ENCODE data around the gene ENTPD2. TPM values are rescaled to one million over a fixed set of nuclear protein-coding genes. Genes with fewer than 3 reads are reported as not detected.

The ENTPD2 gene
- total and polyA plus RNA-seq, 2 donors (not counting 1 experiment from before 2014, with no cell fraction given): under 0.01 TPM; not detected in 1

- Histone ChIP-seq H3K27me3 (ENCODE audit: control insufficient read depth, insufficient read depth, low read length) (no peaks in the 10 kb centered on the region), H3K9ac (ENCODE audit: insufficient read depth, low read length) (no peak overlapping the region), H4K20me1 (ENCODE audit: control insufficient read depth, extremely low read depth, insufficient read depth, low read length) (no peaks in the 10 kb centered on the region), H3K36me3 (ENCODE audit: control insufficient read depth, insufficient read depth, low read length) (peaks cover 7% of the 10 kb centered on the region), H3K4me3 (replicated peaks in 1 of 4; ENCODE audit: control extremely low read depth in 1 of 4, insufficient read depth in 1 of 4, low read depth in 3 of 4, low read length in 4 of 4) (no peak overlapping the region), H2AFZ (ENCODE audit: low read length) (no peak overlapping the region), H3K79me2 (ENCODE audit: control insufficient read depth, insufficient read depth, low read length) (peaks cover 11% of the 10 kb centered on the region), H3K4me1 (ENCODE audit: control insufficient read depth, extremely low read depth, insufficient read depth, low read length) (peaks cover 18% of the 10 kb centered on the region), H3K4me2 (ENCODE audit: extremely low read depth, insufficient read depth, low read length) (no peak overlapping the region), H3K27ac (ENCODE audit: insufficient read depth, low read length) (no peak overlapping the region), H3K9me3 (ENCODE audit: control insufficient read depth, insufficient read depth, low read depth, low read length) (no peaks in the 10 kb centered on the region)
- DNase-seq (ENCODE audit: low read depth in 2 of 2): no peak
- TF ChIP-seq CTCF (conservative IDR thresholded peaks at IDR 0.05 in 1 of 2, IDR thresholded peaks at IDR 0.05 in 1 of 2; ENCODE audit: low read depth in 1 of 2, low read length in 2 of 2) (no peak), EZH2 (IDR thresholded peaks at IDR 0.05; ENCODE audit: low read length, missing control alignments) (no peak)
These were observed 20.1 kb upstream of the ENTPD2 start for GRCh38 chr9:137073992-137074399.

GRCh38 chr9:137071282-137071681, 17.4 kb upstream of the ENTPD2 start:
- Histone ChIP-seq H3K27me3 (ENCODE audit: control insufficient read depth, insufficient read depth, low read length) (no peaks in the 10 kb centered on the region), H3K4me1 (ENCODE audit: control insufficient read depth, extremely low read depth, insufficient read depth, low read length) (peaks cover 10% of the 10 kb centered on the region), H3K79me2 (ENCODE audit: control insufficient read depth, insufficient read depth, low read length) (no peaks in the 10 kb centered on the region), H3K36me3 (ENCODE audit: control insufficient read depth, insufficient read depth, low read length) (no peaks in the 10 kb centered on the region), H4K20me1 (ENCODE audit: control insufficient read depth, extremely low read depth, insufficient read depth, low read length) (no peaks in the 10 kb centered on the region), H3K4me3 (replicated peaks in 1 of 4; ENCODE audit: control extremely low read depth in 1 of 4, insufficient read depth in 1 of 4, low read depth in 3 of 4, low read length in 4 of 4) (no peak overlapping the region), H3K4me2 (ENCODE audit: extremely low read depth, insufficient read depth, low read length) (peak overlapping the region; percentile 82), H3K9me3 (ENCODE audit: control insufficient read depth, insufficient read depth, low read depth, low read length) (no peaks in the 10 kb centered on the region), H3K9ac (ENCODE audit: insufficient read depth, low read length) (no peak overlapping the region), H2AFZ (ENCODE audit: low read length) (no peak overlapping the region), H3K27ac (ENCODE audit: insufficient read depth, low read length) (no peak overlapping the region)
- no peak for DNase-seq (ENCODE audit: low read depth in 2 of 2)
- TF ChIP-seq EZH2 (IDR thresholded peaks at IDR 0.05; ENCODE audit: low read length, missing control alignments) (no peak), CTCF (conservative IDR thresholded peaks at IDR 0.05 in 1 of 2, IDR thresholded peaks at IDR 0.05 in 1 of 2; ENCODE audit: low read depth in 1 of 2, low read length in 2 of 2) (no peak)

DNA sequence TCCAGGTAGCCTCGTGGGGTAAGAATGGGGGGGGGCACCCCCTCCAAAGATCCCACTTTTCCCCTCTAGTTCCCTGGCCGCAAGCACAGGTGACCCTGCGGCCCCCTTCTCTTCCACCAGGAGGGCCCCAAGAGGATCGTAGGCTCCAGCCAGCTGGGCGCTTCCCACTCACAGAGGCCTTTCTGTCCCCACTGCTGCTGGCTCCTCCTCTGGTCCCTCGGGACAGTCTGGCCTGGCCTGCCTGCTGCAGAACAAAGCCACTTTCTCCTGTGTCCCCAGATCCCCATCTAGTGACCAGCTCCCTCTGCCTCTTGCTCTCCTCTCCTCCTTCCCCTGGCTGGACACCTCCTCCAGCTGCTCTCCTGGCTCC, 17.0 kb upstream of the ENTPD2 start:
- H3K27me3 ChIP-seq (ENCODE audit: control insufficient read depth, insufficient read depth, low read length): no peaks in the 10 kb centered on the region
- peak overlapping the region in 3 of 4 experiments; percentile 38 to 49 (median 44) for H3K4me3 ChIP-seq (replicated peaks in 1 of 4; ENCODE audit: control extremely low read depth in 1 of 4, insufficient read depth in 1 of 4, low read depth in 3 of 4, low read length in 4 of 4)
- H4K20me1 ChIP-seq (ENCODE audit: control insufficient read depth, extremely low read depth, insufficient read depth, low read length): no peaks in the 10 kb centered on the region
- H3K4me2 ChIP-seq (ENCODE audit: extremely low read depth, insufficient read depth, low read length): peak overlapping the region; percentile 82
- peaks cover 10% of the 10 kb centered on the region for H3K4me1 ChIP-seq (ENCODE audit: control insufficient read depth, extremely low read depth, insufficient read depth, low read length)
- no peak overlapping the region for H3K27ac ChIP-seq (ENCODE audit: insufficient read depth, low read length)
- H2AFZ ChIP-seq (ENCODE audit: low read length): no peak overlapping the region
- no peaks in the 10 kb centered on the region for H3K9me3 ChIP-seq (ENCODE audit: control insufficient read depth, insufficient read depth, low read depth, low read length)
- TF ChIP-seq EZH2 (IDR thresholded peaks at IDR 0.05; ENCODE audit: low read length, missing control alignments) (no peak), CTCF (conservative IDR thresholded peaks at IDR 0.05 in 1 of 2, IDR thresholded peaks at IDR 0.05 in 1 of 2; ENCODE audit: low read depth in 1 of 2, low read length in 2 of 2) (peak in 1 of 2 donors; percentile 6)
- no peaks in the 10 kb centered on the region for H3K79me2 ChIP-seq (ENCODE audit: control insufficient read depth, insufficient read depth, low read length)
- H3K36me3 ChIP-seq (ENCODE audit: control insufficient read depth, insufficient read depth, low read length): no peaks in the 10 kb centered on the region
- no peak for DNase-seq (ENCODE audit: low read depth in 2 of 2)
- H3K9ac ChIP-seq (ENCODE audit: insufficient read depth, low read length): no peak overlapping the region

All from fibroblast of lung (primary cell).